Measurements from ENCODE around the gene FAM53B. TPM values are rescaled to one million over a fixed set of nuclear protein-coding genes. Genes with fewer than 3 reads are reported as not detected.

The FAM53B gene
- total RNA-seq, 1 donor from 2014 or later = 39.8 TPM

DNA sequence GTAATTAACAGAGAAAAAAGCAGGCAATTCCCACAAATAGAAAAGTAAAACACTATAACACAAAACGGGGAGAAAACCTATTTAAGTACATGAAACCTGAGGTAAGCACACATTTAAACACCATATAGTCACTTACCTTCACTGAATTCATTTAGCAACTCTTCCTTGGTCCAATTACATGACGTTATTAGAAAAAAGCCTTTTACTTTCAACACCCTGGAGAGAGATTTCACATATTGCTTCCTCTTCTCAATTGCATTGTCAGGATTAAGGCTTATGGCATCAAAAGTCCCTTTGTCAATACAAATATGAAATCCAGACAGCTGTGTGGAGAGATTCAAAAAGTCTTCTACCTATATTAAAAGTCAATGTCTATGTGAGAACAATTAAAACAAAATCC lies 21.1 kb upstream of the FAM53B start:
- H3K27me3 Mint-ChIP-seq = no peaks in the 10 kb centered on the region
- no peaks in the 10 kb centered on the region for H3K9me3 Mint-ChIP-seq (ENCODE audit: low read depth)
- H3K4me1 Mint-ChIP-seq (ENCODE audit: low read depth) = peaks cover 5% of the 10 kb centered on the region
- peaks cover 10% of the 10 kb centered on the region for H3K36me3 Mint-ChIP-seq (ENCODE audit: insufficient read depth)
- DNase-seq (ENCODE audit: low spot score, unreplicated experiment) = no peak
- H3K27ac Mint-ChIP-seq = no peak overlapping the region
- no peak for TF ChIP-seq CTCF (IDR thresholded peaks at IDR 0.05; ENCODE audit: unreplicated experiment)
- H3K4me3 Mint-ChIP-seq (ENCODE audit: low read depth) = no peak overlapping the region

DNA sequence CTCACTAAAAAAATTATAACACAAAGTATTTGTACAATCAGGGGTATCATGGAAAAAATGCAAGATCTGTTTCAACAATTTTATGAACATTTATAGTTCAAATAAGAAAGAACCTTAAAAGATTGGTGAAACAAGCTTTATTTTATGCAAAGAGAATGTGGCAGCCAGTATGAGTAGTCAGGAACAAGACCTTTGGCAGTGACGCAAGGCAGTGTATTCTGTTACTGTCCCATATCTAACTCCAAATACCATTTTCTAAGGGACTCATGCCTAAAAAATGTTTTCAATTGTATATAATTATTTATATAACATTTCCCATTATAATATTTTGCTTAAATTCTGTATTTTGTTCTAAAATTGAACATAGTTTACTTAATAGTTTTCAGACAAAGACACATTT lies 19.1 kb upstream of the FAM53B start:
- no peaks in the 10 kb centered on the region for H3K9me3 Mint-ChIP-seq (ENCODE audit: low read depth)
- peaks cover 10% of the 10 kb centered on the region for H3K36me3 Mint-ChIP-seq (ENCODE audit: insufficient read depth)

DNA sequence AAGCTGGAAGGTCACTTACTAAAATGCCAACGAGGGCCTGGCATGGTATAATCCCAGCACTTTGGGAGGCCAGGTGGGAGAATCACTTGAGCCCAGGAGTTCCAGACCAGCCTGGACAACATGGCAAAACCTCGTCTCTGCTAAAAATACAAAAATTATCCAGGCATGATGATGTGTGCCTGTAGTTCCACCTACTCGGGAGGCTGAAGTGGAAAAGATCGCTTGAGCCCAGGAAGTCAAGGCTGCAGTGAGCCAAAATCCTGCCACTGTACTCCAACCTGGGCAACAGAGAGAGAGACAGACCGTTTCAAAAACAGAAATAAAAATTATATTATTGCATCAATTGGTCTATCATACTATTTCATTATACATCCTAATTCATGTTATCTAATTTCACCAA lies 18.1 kb upstream of the FAM53B start:
- peaks cover 5% of the 10 kb centered on the region for H3K4me1 Mint-ChIP-seq (ENCODE audit: low read depth)
- no peaks in the 10 kb centered on the region for H3K27me3 Mint-ChIP-seq
- no peak for DNase-seq (ENCODE audit: low spot score, unreplicated experiment)
- no peak overlapping the region for H3K27ac Mint-ChIP-seq
- TF ChIP-seq CTCF (IDR thresholded peaks at IDR 0.05; ENCODE audit: unreplicated experiment) = no peak
- H3K9me3 Mint-ChIP-seq (ENCODE audit: low read depth) = no peaks in the 10 kb centered on the region
- no peak overlapping the region for H3K4me3 Mint-ChIP-seq (ENCODE audit: low read depth)
- peaks cover 7% of the 10 kb centered on the region for H3K36me3 Mint-ChIP-seq (ENCODE audit: insufficient read depth)

More for the DNA sequence above, 19.1 kb upstream of the FAM53B start:
- peaks cover 5% of the 10 kb centered on the region for H3K4me1 Mint-ChIP-seq (ENCODE audit: low read depth)
- H3K4me3 Mint-ChIP-seq (ENCODE audit: low read depth) = no peak overlapping the region
- no peak overlapping the region for H3K27ac Mint-ChIP-seq
- no peaks in the 10 kb centered on the region for H3K27me3 Mint-ChIP-seq
- no peak for DNase-seq (ENCODE audit: low spot score, unreplicated experiment)
- TF ChIP-seq CTCF (IDR thresholded peaks at IDR 0.05; ENCODE audit: unreplicated experiment) = no peak

DNA sequence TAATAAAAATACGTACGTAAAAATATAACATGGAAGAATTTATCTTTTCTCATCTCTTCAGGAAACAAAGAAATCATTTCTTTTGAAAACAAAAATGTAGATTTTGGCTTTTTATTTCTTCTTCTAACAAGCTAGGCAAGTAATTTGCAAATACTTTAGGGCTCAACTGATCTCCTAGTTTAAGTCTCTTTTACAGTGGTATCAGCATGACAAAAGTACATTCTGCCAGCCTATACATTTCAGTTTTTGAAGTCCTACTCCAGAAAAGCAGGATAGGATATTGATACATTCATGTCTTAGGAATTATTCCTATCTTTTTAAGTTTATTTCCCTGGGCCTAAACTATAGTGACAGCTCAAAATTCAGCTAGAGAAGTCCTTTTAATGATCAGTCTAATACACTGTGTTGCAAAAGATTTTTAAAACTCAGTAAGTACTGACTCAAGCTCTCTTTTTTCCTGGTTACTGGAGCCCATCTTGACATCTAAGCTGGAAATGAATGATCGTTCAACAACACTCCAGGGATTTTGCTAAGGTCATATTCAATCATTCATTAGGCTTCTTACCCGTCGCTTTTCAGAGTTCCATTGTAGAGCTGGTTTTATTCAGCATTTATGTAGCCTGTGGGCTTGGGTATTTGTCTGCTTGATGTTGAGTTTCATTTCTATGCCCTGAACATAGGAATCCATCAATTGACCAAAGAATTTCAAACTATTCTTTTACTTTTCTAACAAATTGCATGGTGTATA lies 12.2 kb upstream of the FAM53B start:
- DNase-seq (ENCODE audit: low spot score, unreplicated experiment) = no peak
- Mint-ChIP-seq H3K4me3 (ENCODE audit: low read depth) (no peak overlapping the region), H3K9me3 (ENCODE audit: low read depth) (no peaks in the 10 kb centered on the region), H3K27me3 (no peaks in the 10 kb centered on the region), H3K36me3 (ENCODE audit: insufficient read depth) (peaks cover 9% of the 10 kb centered on the region), H3K4me1 (ENCODE audit: low read depth) (no peaks in the 10 kb centered on the region), H3K27ac (no peak overlapping the region)
- TF ChIP-seq CTCF (IDR thresholded peaks at IDR 0.05; ENCODE audit: unreplicated experiment) = no peak

GRCh38 chr10:124755581-124755980 lies 11.4 kb upstream of the FAM53B start:
- H3K36me3 Mint-ChIP-seq (ENCODE audit: insufficient read depth) = peaks cover 3% of the 10 kb centered on the region
- H3K4me1 Mint-ChIP-seq (ENCODE audit: low read depth) = no peaks in the 10 kb centered on the region
- no peaks in the 10 kb centered on the region for H3K27me3 Mint-ChIP-seq
- H3K27ac Mint-ChIP-seq = no peak overlapping the region
- no peak for DNase-seq (ENCODE audit: low spot score, unreplicated experiment)
- H3K4me3 Mint-ChIP-seq (ENCODE audit: low read depth) = no peak overlapping the region
- TF ChIP-seq CTCF (IDR thresholded peaks at IDR 0.05; ENCODE audit: unreplicated experiment) = no peak
- H3K9me3 Mint-ChIP-seq (ENCODE audit: low read depth) = no peaks in the 10 kb centered on the region

Data from progenitor cell of endocrine pancreas (in vitro differentiated cells).